Measurements from ENCODE around the gene IL5RA. TPM values are rescaled to one million over a fixed set of nuclear protein-coding genes. Genes with fewer than 3 reads are reported as not detected.
A peak's percentile ranks its signal among the peaks of the same experiment; 100 is the strongest.

The IL5RA gene, protein sequence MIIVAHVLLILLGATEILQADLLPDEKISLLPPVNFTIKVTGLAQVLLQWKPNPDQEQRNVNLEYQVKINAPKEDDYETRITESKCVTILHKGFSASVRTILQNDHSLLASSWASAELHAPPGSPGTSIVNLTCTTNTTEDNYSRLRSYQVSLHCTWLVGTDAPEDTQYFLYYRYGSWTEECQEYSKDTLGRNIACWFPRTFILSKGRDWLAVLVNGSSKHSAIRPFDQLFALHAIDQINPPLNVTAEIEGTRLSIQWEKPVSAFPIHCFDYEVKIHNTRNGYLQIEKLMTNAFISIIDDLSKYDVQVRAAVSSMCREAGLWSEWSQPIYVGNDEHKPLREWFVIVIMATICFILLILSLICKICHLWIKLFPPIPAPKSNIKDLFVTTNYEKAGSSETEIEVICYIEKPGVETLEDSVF
- under 1 TPM in 1 of 4 donors, not detected in 3; 0.16 TPM for total RNA-seq

DNA sequence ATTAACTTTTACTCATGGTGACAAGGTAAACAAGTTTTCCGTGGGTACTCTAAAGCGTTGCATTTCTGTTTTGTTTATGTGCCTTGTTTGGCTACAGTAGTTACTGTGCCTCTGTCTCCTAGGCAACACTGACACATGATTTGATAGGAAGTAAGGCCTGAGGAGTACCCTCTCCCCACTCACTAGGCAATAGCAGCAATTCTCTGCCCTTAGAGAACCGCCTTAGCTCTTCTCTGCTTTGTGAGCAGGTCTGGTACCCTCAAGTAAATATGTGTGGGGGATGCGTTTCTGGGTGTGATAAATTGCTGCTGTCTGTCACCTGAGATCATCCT lies at the start of gene IL5RA:
Gene IL5RA (minus strand): TSS at position 76 of the 332 bp plus-strand sequence. CDS start 5,390 bp downstream, outside the sequence.
- no peak within 1 kb of the TSS for H3K4me3 ChIP-seq
- no peaks in the 10 kb centered on the region for H3K4me1 ChIP-seq
- H3K27me3 ChIP-seq = no peaks in the 10 kb centered on the region
- WGBS = 39% methylated on average over 4 of the region's 4 CpGs
- no peaks in the 10 kb centered on the region for H3K36me3 ChIP-seq
- no peak for DNase-seq (ENCODE audit: low spot score in 2 of 2)
- TF ChIP-seq POLR2AphosphoS5 (IDR thresholded peaks at IDR 0.05) (no peak), POLR2A (IDR thresholded peaks at IDR 0.05) (peak in 1 of 2 donors; percentile 6)
- no peak within 1 kb of the TSS for H3K27ac ChIP-seq
- H3K9me3 ChIP-seq = no peaks in the 10 kb centered on the region

DNA sequence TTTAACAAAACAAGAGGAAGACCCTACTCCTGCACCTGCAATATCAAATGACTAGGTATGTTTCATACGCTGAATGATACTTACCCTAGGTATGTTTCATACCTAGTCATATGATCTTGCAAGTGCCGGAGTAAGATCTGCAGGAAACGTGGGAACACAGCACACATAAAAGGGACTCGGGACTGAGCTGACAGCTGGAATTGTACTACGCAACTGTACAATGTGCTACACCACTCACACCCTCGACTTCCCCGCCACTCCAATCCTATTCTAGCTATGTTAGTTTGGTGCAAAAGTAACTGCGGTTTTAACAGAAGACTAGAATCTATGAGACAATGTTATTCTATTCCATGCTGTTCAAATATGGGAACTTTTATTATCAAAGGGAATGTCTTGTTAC lies 47.3 kb upstream of the IL5RA start:
- H3K36me3 ChIP-seq = peaks cover 60% of the 10 kb centered on the region
- H3K27me3 ChIP-seq = no peaks in the 10 kb centered on the region
- no peak overlapping the region for H3K4me3 ChIP-seq
- TF ChIP-seq EP300 (IDR thresholded peaks at IDR 0.05) (no peak), POLR2AphosphoS5 (IDR thresholded peaks at IDR 0.05) (no peak), POLR2A (IDR thresholded peaks at IDR 0.05) (no peak), CTCF (IDR thresholded peaks at IDR 0.05) (no peak)
- H3K9me3 ChIP-seq = no peaks in the 10 kb centered on the region
- 90% methylated on average over 8 of the region's 8 CpGs for WGBS
- H3K27ac ChIP-seq = no peak overlapping the region
- DNase-seq (ENCODE audit: low spot score in 2 of 2) = no peak
- no peaks in the 10 kb centered on the region for H3K4me1 ChIP-seq

- no peaks in the 10 kb centered on the region for H3K27me3 ChIP-seq
- no peaks in the 10 kb centered on the region for H3K9me3 ChIP-seq
- no peaks in the 10 kb centered on the region for H3K4me1 ChIP-seq
- no peak overlapping the region for H3K27ac ChIP-seq
- no peak overlapping the region for H3K4me3 ChIP-seq
- H3K36me3 ChIP-seq = peaks cover 79% of the 10 kb centered on the region
- WGBS = 92% methylated on average over 5 of the region's 5 CpGs
- no peak for TF ChIP-seq POLR2AphosphoS5 (IDR thresholded peaks at IDR 0.05)
- TF ChIP-seq CTCF (IDR thresholded peaks at IDR 0.05) = no peak
- TF ChIP-seq EP300 (IDR thresholded peaks at IDR 0.05) = no peak
- no peak for TF ChIP-seq POLR2A (IDR thresholded peaks at IDR 0.05)
- no peak for DNase-seq (ENCODE audit: low spot score in 2 of 2)
Measured at GRCh38 chr3:3154879-3155610, 44.9 kb upstream of the IL5RA start.

GRCh38 chr3:3151513-3151912 lies 41.3 kb upstream of the IL5RA start:
- no peaks in the 10 kb centered on the region for H3K27me3 ChIP-seq
- H3K27ac ChIP-seq = no peak overlapping the region
- H3K36me3 ChIP-seq = peaks cover 78% of the 10 kb centered on the region
- 75% methylated on average over 1 of the region's 1 CpG for WGBS
- H3K4me3 ChIP-seq = no peak overlapping the region
- no peaks in the 10 kb centered on the region for H3K4me1 ChIP-seq
- no peak for TF ChIP-seq CTCF (IDR thresholded peaks at IDR 0.05)
- TF ChIP-seq EP300 (IDR thresholded peaks at IDR 0.05) = no peak
- no peak for TF ChIP-seq POLR2AphosphoS5 (IDR thresholded peaks at IDR 0.05)
- TF ChIP-seq POLR2A (IDR thresholded peaks at IDR 0.05) = no peak
- no peak for DNase-seq (ENCODE audit: low spot score in 2 of 2)
- H3K9me3 ChIP-seq = no peaks in the 10 kb centered on the region

- no peaks in the 10 kb centered on the region for H3K9me3 ChIP-seq
- TF ChIP-seq POLR2A (IDR thresholded peaks at IDR 0.05) = no peak
- no peak overlapping the region for H3K27ac ChIP-seq
- WGBS = 86% methylated on average over 1 of the region's 1 CpG
- H3K36me3 ChIP-seq = peaks cover 86% of the 10 kb centered on the region
- no peak for DNase-seq (ENCODE audit: low spot score in 2 of 2)
- H3K27me3 ChIP-seq = no peaks in the 10 kb centered on the region
- H3K4me3 ChIP-seq = no peak overlapping the region
- H3K4me1 ChIP-seq = no peaks in the 10 kb centered on the region
Measured at GRCh38 chr3:3149560-3149959, 39.4 kb upstream of the IL5RA start.

DNA sequence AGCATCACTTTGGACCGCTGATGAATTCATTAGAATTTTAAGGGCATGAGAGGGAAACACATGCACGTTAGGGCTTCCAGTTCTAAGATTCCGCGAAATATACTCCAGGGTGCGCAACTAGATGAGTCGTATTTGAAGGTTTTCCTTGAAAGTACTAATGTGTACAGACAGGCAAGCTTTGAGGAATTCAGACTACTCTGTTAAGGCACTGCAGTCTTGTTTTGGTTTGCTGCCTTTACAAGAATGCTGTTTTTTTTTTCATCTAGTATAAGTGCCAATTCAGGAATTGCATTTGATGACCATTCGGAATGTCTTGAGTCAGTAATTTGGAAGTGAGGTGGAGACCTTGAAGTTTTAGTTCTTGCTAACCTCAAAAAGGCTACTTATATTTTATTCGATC lies 35.7 kb upstream of the IL5RA start:
- TF ChIP-seq CTCF (IDR thresholded peaks at IDR 0.05) (no peak), POLR2AphosphoS5 (IDR thresholded peaks at IDR 0.05) (no peak), EP300 (IDR thresholded peaks at IDR 0.05) (no peak), POLR2A (IDR thresholded peaks at IDR 0.05) (no peak)
- Histone ChIP-seq H3K9me3 (no peaks in the 10 kb centered on the region), H3K4me1 (no peaks in the 10 kb centered on the region), H3K27ac (no peak overlapping the region), H3K36me3 (peaks cover 82% of the 10 kb centered on the region), H3K4me3 (no peak overlapping the region), H3K27me3 (no peaks in the 10 kb centered on the region)
- WGBS = 85% methylated on average over 8 of the region's 8 CpGs
- DNase-seq (ENCODE audit: low spot score in 2 of 2) = no peak
